Hepatocyte (in vitro differentiated cells): ENCODE data around the gene VWA7.

Experiments used
- EZH2 ChIP-seq: fragments of 200-600 bp; sonication (generic); IDR thresholded peaks from 2 replicates; pipeline ENCODE4 v1.6.1; 2016; ENCODE audit warnings: antibody characterized with exemption, mild to moderate bottlenecking, borderline replicate concordance
- EZH2phosphoT487 ChIP-seq: fragments of 200-600 bp; sonication (generic); IDR thresholded peaks from one replicate; pipeline ENCODE4 v1.6.1; 2018; ENCODE audit warnings: antibody characterized with exemption, mild to moderate bottlenecking, low read depth, moderate library complexity; ENCODE audit not compliant: unreplicated experiment, severe bottlenecking
- TF ChIP-seq, protein P1 (sequence below): fragments of 200-600 bp; sonication (generic); IDR thresholded peaks from 2 replicates; pipeline ENCODE4 v1.5.1; 2016; ENCODE audit warnings: antibody characterized with exemption, mild to moderate bottlenecking; ENCODE audit not compliant: poor library complexity

DNA sequence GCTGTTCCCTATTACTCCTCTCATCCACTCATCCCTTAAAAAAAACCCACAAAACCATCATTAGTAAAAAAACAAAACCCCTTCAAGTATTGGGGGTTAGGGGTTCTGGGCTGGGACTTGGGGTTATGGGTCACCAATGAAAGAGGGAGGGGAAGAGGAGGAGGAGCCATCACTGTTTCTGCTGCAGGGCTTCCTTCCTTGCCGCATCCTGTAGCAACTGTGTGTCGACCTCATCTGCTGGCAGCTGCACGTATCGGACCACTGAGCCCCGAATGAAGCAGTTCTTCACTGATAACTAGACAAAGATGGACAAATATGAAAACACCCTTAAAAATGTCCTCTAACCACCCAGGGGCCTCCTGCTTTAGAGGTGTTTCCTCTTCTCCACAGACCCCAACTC, 20.5 kb upstream of the VWA7 start:
- TF ChIP-seq, protein P1, sequence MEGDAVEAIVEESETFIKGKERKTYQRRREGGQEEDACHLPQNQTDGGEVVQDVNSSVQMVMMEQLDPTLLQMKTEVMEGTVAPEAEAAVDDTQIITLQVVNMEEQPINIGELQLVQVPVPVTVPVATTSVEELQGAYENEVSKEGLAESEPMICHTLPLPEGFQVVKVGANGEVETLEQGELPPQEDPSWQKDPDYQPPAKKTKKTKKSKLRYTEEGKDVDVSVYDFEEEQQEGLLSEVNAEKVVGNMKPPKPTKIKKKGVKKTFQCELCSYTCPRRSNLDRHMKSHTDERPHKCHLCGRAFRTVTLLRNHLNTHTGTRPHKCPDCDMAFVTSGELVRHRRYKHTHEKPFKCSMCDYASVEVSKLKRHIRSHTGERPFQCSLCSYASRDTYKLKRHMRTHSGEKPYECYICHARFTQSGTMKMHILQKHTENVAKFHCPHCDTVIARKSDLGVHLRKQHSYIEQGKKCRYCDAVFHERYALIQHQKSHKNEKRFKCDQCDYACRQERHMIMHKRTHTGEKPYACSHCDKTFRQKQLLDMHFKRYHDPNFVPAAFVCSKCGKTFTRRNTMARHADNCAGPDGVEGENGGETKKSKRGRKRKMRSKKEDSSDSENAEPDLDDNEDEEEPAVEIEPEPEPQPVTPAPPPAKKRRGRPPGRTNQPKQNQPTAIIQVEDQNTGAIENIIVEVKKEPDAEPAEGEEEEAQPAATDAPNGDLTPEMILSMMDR = no peak
- TF ChIP-seq EZH2 = no peak
- TF ChIP-seq EZH2phosphoT487 = no peak
